Measurements from ENCODE around the gene MACROD2. TPM values are rescaled to one million over a fixed set of nuclear protein-coding genes. Genes with fewer than 3 reads are reported as not detected.

Gene MACROD2
- total RNA-seq, 1 experiment from 2014 or later = 0.12 TPM

- Histone ChIP-seq H3K36me3 (no peaks in the 10 kb centered on the region), H3K27me3 (no peaks in the 10 kb centered on the region), H3K9me3 (replicated peaks) (no peaks in the 10 kb centered on the region), H3K27ac (no peak overlapping the region), H3K4me1 (no peaks in the 10 kb centered on the region), H3K4me3 (no peak overlapping the region)
- DNase-seq = no peak
Observed at GRCh38 chr20:15767586-15767985, 1772.3 kb downstream of the MACROD2 start.

DNA sequence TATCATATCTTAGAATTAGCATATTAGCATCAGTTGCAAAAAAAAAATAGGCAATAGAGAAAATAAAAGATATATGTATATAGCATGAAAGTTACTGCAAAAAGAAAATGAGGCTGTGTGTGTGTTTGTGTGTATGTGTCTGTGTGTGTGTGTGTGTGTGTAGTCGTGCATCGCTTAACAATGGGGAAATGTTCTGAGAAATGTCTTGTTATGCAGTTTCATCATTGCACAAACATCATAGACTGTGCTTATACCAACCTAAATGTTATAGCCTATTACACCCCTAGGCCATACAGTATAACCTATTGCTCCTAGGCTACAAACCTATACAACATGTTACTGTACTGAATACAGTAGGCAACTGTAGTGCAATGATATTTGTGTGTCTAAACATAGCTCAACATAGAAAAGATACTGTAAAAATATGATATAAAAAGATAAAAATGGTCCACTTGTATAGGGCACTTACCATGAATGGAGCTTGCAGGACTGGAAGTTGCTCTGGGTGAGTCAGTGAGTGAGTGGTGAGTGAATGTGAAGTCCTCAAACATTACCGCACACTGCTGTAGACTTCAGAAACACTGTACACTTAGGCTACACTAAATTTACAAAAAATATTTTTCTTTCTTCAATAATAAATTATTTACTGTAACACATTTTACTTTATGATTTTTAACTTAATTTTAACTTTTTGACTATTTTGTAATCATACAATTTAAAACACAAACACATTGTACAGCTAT is 1772.9 kb downstream of the MACROD2 start:
- H3K9me3 ChIP-seq (replicated peaks) = no peaks in the 10 kb centered on the region
- DNase-seq = no peak
- no peaks in the 10 kb centered on the region for H3K4me1 ChIP-seq
- no peak overlapping the region for H3K27ac ChIP-seq
- H3K36me3 ChIP-seq = no peaks in the 10 kb centered on the region
- no peaks in the 10 kb centered on the region for H3K27me3 ChIP-seq
- H3K4me3 ChIP-seq = no peak overlapping the region

- no peak overlapping the region for H3K4me3 ChIP-seq
- no peak overlapping the region for H3K27ac ChIP-seq
- no peak for DNase-seq
- no peaks in the 10 kb centered on the region; the same call in 1 of the 2 replicates for H3K27me3 ChIP-seq
- H3K9me3 ChIP-seq (replicated peaks) = no peaks in the 10 kb centered on the region
- H3K4me1 ChIP-seq = no peaks in the 10 kb centered on the region
- H3K36me3 ChIP-seq = no peaks in the 10 kb centered on the region
Observed at GRCh38 chr20:15772826-15773225, 1777.5 kb downstream of the MACROD2 start.

GRCh38 chr20:15774926-15775325 is 1779.6 kb downstream of the MACROD2 start:
- Histone ChIP-seq H3K27me3 (no peaks in the 10 kb centered on the region; the same call in 1 of the 2 replicates), H3K4me3 (no peak overlapping the region), H3K27ac (no peak overlapping the region), H3K36me3 (no peaks in the 10 kb centered on the region), H3K9me3 (replicated peaks) (no peaks in the 10 kb centered on the region), H3K4me1 (no peaks in the 10 kb centered on the region)
- no peak for DNase-seq

DNA sequence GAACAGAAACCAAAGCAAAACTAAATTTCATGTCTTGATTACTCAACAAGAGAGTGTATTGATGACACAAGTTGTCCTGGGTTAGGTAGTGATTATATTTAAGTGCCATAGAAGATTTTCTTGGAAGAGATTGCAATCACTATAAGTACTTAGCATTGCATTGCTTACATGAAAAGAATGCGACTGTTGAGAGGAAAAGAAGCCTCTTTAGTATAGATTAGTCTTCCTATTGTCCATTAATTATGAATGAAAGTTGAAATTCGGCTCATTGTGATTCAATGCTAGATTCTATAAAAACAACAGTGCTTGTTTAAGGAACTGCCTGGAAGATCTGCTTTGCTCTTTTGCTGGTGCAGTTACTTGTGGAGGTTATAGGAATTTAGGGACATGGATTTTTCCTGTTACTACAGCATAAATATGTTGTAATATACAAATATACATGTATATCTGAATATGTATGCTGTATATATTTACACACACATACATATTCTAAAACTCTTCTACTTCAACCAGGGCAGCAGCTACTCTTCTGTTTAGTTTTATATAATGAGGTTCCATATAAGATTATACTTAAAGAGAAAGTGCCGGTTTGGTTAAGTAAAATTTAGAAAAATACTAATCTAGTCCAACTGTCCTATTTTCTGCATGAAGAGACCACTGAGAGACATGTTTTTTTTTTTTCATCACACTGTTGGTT is 1781.6 kb downstream of the MACROD2 start:
- no peak for DNase-seq
- Histone ChIP-seq H3K4me3 (no peak overlapping the region), H3K9me3 (replicated peaks) (no peaks in the 10 kb centered on the region), H3K27ac (no peak overlapping the region), H3K4me1 (no peaks in the 10 kb centered on the region), H3K27me3 (no peaks in the 10 kb centered on the region; the same call in 1 of the 2 replicates), H3K36me3 (no peaks in the 10 kb centered on the region)

GRCh38 chr20:15784020-15784419 is 1788.7 kb downstream of the MACROD2 start:
- no peaks in the 10 kb centered on the region for H3K9me3 ChIP-seq (replicated peaks)
- H3K27ac ChIP-seq = no peak overlapping the region
- no peak overlapping the region for H3K4me3 ChIP-seq
- no peak for DNase-seq
- H3K36me3 ChIP-seq = no peaks in the 10 kb centered on the region
- H3K4me1 ChIP-seq = no peaks in the 10 kb centered on the region
- no peaks in the 10 kb centered on the region for H3K27me3 ChIP-seq

DNA sequence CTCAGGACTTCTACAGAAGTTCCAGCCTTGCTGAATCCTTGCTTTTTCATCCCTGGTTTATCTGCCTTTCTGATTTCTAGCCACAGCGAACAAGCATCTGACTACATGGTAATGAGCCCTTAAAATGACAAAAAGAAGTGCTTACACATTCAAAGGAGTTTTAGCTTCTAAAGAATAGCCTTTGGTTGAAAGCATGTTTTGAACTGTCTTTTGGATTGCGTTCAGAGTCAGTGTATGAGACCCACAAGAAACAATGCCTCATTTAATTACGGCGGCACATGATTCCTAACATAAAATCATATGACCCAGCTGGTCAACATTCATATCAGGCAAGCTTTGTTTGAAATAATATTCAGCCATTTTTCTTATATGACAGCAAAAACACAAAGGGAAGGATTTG is 1793.8 kb downstream of the MACROD2 start:
- H3K27ac ChIP-seq = no peak overlapping the region
- no peaks in the 10 kb centered on the region for H3K9me3 ChIP-seq (replicated peaks)
- H3K36me3 ChIP-seq = no peaks in the 10 kb centered on the region
- H3K4me3 ChIP-seq = no peak overlapping the region
- no peaks in the 10 kb centered on the region for H3K27me3 ChIP-seq
- no peak for DNase-seq
- no peaks in the 10 kb centered on the region for H3K4me1 ChIP-seq

DNA sequence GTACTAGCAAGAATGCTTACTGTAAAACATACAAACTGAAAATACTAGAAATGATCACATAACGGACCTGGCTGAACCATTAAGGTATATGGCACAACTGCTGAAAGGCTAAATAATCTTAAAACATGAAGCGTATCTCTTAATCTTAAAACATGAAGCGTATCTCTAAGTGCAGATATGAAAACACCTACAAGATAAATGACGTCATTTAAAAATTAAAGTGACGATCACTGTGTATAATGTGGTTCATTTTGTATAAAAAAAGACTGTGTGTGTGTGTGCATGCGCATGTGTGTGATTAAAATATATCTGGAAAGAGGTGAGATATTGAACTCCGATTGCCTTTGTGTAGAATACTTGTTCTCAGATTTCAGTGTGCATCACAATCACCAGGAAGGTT is 1797.5 kb downstream of the MACROD2 start:
- Histone ChIP-seq H3K4me1 (no peaks in the 10 kb centered on the region), H3K4me3 (no peak overlapping the region), H3K27ac (no peak overlapping the region), H3K36me3 (no peaks in the 10 kb centered on the region), H3K9me3 (replicated peaks) (no peaks in the 10 kb centered on the region), H3K27me3 (no peaks in the 10 kb centered on the region)
- no peak for DNase-seq

- no peak overlapping the region for H3K4me3 ChIP-seq
- no peak for DNase-seq
- H3K4me1 ChIP-seq = no peaks in the 10 kb centered on the region
Observed at GRCh38 chr20:15794409-15794808, 1799.1 kb downstream of the MACROD2 start.

GRCh38 chr20:15795305-15796019 is 1800.1 kb downstream of the MACROD2 start:
- DNase-seq = no peak
- H3K36me3 ChIP-seq = no peaks in the 10 kb centered on the region
- H3K27ac ChIP-seq = no peak overlapping the region
- no peaks in the 10 kb centered on the region for H3K9me3 ChIP-seq (replicated peaks)
- no peaks in the 10 kb centered on the region for H3K27me3 ChIP-seq
- no peaks in the 10 kb centered on the region for H3K4me1 ChIP-seq
- H3K4me3 ChIP-seq = no peak overlapping the region

More at GRCh38 chr20:15794409-15794808, 1799.1 kb downstream of the MACROD2 start:
- H3K36me3 ChIP-seq = no peaks in the 10 kb centered on the region
- H3K27ac ChIP-seq = no peak overlapping the region
- no peaks in the 10 kb centered on the region for H3K9me3 ChIP-seq (replicated peaks)
- no peaks in the 10 kb centered on the region for H3K27me3 ChIP-seq

GRCh38 chr20:15799871-15800270 is 1804.6 kb downstream of the MACROD2 start:
- no peaks in the 10 kb centered on the region for H3K36me3 ChIP-seq
- DNase-seq = no peak
- H3K4me3 ChIP-seq = no peak overlapping the region
- H3K27me3 ChIP-seq = no peaks in the 10 kb centered on the region
- H3K9me3 ChIP-seq (replicated peaks) = no peaks in the 10 kb centered on the region
- H3K27ac ChIP-seq = no peak overlapping the region
- H3K4me1 ChIP-seq = no peaks in the 10 kb centered on the region

DNA sequence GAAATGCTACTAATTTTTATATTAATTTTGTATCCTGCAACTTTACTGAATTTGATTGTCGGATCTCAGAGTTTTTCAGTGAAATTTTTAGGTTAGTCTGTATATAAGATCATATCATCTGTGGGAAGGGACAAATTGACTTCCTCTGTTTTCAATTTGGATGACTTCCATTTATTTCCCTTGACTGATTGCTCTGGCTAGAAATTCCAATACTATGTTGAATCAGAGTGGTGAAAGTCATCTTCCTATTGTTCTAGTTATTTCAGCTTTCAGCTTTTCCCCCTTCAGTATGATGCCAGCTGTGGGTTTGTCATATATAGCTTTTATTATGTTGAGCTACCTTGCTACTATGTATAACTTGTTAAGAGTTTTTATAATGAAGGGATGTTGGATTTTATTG is 1806.7 kb downstream of the MACROD2 start:
- no peak overlapping the region for H3K4me3 ChIP-seq
- H3K27me3 ChIP-seq = 0 out of 2 replicates have a peak, but pooled peaks cover 3% of the 10 kb centered on the region
- H3K4me1 ChIP-seq = no peaks in the 10 kb centered on the region
- no peaks in the 10 kb centered on the region for H3K36me3 ChIP-seq
- H3K27ac ChIP-seq = no peak overlapping the region
- H3K9me3 ChIP-seq (replicated peaks) = 0 out of 2 replicates have a peak, but pooled peaks cover 3% of the 10 kb centered on the region
- DNase-seq = no peak

- H3K4me3 ChIP-seq = no peak overlapping the region
Observed at GRCh38 chr20:15805154-15805553, 1809.8 kb downstream of the MACROD2 start.

DNA sequence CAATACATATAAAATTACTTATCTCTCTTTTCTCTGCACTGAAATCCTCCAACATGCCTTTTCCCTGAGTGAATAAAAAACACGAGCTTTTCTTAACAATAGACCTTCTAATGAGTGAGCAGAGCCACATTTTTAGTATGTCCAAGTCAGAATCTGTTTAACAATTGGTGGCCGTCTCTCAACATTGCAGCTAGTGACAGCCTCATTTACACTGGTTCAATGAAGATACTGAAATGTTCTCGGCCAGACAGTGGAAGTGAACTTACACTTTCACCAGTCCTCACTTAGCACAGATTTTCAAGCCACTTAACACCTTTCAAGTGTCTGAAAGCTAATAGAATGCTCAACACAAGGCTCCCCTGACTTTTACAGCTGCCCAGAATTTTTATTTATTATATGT is 1810.8 kb downstream of the MACROD2 start:
- Histone ChIP-seq H3K4me3 (no peak overlapping the region), H3K9me3 (replicated peaks) (0 out of 2 replicates have a peak, but pooled peaks cover 3% of the 10 kb centered on the region), H3K27me3 (0 out of 2 replicates have a peak, but pooled peaks cover 3% of the 10 kb centered on the region), H3K36me3 (no peaks in the 10 kb centered on the region), H3K4me1 (no peaks in the 10 kb centered on the region), H3K27ac (no peak overlapping the region)
- DNase-seq = no peak

More at GRCh38 chr20:15805154-15805553, 1809.8 kb downstream of the MACROD2 start:
- H3K9me3 ChIP-seq (replicated peaks) = 0 out of 2 replicates have a peak, but pooled peaks cover 3% of the 10 kb centered on the region
- no peaks in the 10 kb centered on the region for H3K4me1 ChIP-seq
- no peak for DNase-seq
- H3K36me3 ChIP-seq = no peaks in the 10 kb centered on the region
- H3K27me3 ChIP-seq = 0 out of 2 replicates have a peak, but pooled peaks cover 3% of the 10 kb centered on the region
- H3K27ac ChIP-seq = no peak overlapping the region

GRCh38 chr20:15807271-15807670 is 1812.0 kb downstream of the MACROD2 start:
- no peaks in the 10 kb centered on the region for H3K36me3 ChIP-seq

More at GRCh38 chr20:15807271-15807670, 1812.0 kb downstream of the MACROD2 start:
- H3K4me1 ChIP-seq = no peaks in the 10 kb centered on the region
- no peak overlapping the region for H3K4me3 ChIP-seq
- H3K9me3 ChIP-seq (replicated peaks) = 0 out of 2 replicates have a peak, but pooled peaks cover 3% of the 10 kb centered on the region
- H3K27ac ChIP-seq = no peak overlapping the region
- no peak for DNase-seq
- H3K27me3 ChIP-seq = 0 out of 2 replicates have a peak, but pooled peaks cover 3% of the 10 kb centered on the region
